ENCODE data around the gene HIVEP3. TPM values are rescaled to one million over a fixed set of nuclear protein-coding genes. Genes with fewer than 3 reads are reported as not detected.

Gene HIVEP3
- total RNA-seq, 1 donor from 2014 or later = 10.1 TPM

DNA sequence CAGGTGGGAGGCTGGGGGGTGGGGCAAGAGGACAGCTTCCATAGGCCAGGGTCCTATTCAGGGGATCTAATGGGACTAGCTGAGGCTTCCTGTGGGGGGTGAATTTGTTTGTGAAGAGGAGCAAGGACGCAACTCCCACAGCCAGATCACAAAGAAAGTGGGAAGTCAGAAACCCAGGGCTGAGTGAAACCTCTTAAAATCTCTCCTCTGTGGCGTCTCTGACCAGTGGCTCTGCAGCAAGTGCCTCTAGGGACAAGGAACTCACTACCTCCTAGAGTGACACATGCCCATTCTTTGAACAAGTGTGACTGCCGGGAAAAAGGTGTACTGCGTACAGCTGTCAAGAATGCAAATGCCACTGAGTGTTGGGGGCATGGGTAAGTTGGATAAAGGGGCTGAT, 187.9 kb downstream of the HIVEP3 start:
- DNase-seq (ENCODE audit: low spot score) = no peak

DNA sequence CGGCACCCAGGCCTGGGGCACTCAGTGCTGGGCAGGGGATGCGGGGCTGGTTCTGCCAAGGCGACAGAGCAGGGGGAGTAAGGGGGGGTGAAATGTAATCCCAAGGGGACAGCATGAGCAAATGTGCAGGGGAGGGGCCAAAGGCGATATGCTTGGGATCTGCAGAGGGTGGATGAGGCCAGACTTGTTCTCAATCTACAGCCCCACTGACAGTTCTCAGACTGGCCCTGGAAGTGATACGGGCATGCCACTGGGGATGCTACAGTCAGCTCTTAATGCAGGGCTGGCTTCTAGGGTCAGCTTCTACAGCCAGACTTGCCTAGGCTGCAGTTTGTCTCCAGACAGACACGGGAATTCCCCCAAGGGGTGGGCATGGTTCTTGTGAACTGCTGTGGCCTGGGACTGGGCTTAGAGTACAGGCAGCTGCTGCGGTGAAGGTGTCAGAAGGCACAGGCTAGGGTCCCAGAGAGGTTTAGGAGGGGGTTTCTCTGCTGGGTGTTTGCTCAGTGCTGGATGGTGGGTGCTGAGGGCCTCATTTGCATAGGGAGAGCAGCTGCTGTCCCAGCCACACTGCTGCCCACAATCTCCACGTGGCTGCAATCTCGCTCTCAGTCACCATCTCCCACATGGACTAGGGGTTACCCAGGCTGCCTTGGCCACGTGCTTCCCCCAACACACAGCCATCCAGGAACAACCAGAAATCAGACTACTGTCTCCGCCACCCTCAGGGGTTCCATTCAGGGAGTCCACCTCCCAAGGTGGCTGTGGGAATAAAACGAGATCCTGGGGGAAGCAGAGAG, 190.1 kb downstream of the HIVEP3 start:
- no peak for DNase-seq (ENCODE audit: low spot score)

DNA sequence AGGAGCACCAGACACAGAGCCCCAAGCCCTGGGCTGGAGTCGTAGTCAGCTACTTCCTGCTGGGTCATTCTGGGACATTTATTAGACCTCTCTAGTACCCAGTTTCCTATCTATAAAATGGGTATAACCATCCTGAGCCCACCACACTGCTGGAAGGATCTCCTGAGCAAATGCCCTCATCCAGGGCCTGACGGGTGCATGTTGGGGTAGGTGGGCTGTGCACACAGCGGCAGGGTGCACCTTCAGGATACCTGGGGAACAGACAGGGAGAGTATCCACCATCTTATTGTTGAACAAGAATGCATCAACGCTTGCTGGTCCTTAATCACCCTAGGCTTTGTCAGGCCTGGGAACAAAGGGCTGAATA, 191.0 kb downstream of the HIVEP3 start:
- DNase-seq (ENCODE audit: low spot score) = no peak

DNA sequence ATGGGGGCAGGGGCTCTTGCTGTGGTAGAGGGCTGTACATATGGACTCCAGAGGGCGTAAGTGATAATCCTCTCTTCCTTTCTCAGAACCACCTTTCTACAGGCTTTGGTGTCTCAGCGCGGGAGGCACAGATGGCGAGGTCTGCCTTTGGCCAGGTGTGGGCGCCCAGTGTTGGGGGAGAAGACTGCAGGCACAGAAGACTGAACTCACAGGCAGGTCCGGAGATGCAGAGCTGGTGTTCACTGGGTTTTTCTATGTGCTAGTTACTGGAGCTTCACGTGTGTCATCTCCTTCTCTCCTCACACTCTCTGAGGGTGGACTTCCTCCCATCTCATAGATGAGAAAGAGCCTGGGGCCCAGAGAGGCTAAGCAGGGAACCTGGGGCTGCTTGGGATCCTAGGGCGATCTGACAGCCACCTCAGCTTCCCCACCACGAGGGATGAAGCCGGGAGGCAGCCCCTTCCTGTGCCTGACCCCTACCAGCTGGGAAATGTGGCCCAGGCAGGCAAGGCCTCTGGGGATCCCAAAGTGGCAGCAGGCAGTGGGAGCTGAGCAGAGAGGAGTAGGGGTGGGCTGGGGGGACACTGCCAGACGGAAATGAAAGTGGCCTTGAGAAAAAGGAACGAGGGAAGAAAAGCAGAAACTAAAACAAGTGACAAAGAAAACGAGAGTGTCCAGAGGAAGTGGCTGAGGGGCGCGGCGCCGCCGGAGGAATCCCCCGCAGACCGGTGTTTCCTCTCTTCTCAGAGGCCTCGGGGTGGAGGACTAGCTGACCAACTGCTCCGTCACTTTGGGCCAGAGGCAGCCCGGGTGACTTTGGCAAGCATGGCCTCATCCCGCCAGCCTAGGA, 191.6 kb downstream of the HIVEP3 start:
- no peak for DNase-seq (ENCODE audit: low spot score)

DNA sequence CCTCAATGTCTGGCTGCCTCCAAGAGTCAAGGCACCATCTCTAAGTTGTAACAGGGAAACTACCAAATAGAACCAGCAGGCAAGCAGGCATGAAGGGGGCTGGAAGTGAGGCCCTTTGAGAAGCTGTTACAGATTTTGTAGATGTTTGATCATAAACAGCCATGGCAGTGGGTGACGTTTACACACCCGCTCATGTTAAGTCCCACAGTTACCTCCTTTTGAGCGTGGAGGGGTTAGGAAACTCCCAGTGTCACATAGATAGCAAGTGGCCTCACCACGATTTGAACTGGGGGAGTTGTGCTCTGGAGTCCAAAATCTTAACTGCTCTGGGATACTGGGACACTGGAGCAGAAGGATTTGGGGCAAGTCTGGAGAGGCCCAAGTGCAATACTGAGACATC, 192.4 kb downstream of the HIVEP3 start:
- DNase-seq (ENCODE audit: low spot score) = no peak

DNA sequence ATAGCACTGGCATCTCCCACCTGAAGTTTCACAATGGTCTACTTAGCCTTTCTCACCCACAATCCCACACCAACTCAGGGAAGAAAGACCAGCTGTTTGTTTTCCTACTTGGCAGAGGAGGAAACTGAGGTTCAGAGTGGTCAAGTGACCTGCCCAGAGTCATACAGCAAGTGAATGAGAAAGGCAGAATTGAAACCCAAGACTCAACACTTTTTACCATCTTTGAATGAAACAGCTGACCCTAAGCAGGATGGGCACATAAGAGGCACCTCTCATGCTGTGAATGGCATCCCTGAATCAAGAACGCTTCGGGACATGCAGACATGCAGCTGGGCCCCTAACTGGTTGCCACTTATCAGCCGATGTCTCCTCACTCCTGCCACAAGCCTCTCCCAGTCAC, 193.8 kb downstream of the HIVEP3 start:
- no peak for DNase-seq (ENCODE audit: low spot score)

DNA sequence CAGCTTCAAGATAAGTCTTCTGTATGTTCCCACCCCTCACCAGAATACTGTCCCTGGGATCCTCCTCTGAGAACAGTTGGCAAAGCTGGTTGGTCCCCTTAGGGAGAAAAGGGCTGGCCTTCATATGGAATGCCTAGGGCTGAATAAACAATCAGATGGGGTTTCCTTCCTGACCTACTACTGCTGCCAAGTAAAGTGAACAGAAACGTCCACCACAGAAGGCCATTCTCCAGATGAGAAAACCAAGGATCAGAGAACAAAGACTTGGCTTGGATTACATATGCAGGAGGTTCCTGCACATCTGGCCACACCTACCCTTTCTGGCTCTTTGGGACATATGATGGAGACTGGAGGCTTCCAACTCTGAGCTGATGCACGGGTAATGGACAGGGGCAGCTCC, 194.5 kb downstream of the HIVEP3 start:
- no peak for DNase-seq (ENCODE audit: low spot score)

DNA sequence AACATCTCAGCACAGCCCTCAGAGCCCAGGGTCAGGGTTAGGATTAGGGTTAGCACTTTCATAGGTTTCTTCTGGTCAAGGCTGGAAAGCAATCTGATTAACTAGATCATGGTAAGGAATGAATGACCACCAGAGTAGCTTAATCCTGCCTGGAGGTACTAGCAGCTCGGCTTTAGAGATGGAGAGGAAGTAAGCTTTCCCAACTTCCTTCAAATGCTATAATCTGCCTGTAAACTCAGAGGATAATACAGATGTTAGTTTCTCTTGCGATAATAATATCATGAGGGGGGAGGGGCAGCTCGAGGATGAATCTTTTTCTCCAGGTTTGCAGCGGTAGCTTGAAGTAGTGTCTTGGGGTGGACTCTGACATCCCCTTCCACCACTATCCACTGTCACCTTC, 194.9 kb downstream of the HIVEP3 start:
- DNase-seq (ENCODE audit: low spot score) = no peak

DNA sequence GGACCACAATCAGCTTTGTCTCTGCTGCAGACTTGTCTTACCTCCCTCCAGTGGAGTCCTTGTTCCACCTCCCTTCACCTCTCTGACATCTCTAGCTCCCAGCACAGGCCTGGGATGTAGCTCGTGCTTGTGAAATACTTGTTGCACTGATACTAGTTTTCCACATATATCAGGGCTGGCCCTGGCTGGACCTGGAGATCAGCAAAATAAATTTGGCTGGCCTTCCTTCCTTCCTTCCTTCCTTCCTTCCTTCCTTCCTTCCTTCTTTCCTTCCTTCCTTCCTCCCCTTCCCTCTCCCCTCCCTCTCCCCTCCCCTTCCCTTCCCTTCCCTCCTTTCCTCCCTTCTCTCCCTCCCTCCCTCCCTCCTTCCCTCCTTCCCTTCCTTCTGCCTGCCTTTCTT, 196.5 kb downstream of the HIVEP3 start:
- DNase-seq (ENCODE audit: low spot score) = no peak

DNA sequence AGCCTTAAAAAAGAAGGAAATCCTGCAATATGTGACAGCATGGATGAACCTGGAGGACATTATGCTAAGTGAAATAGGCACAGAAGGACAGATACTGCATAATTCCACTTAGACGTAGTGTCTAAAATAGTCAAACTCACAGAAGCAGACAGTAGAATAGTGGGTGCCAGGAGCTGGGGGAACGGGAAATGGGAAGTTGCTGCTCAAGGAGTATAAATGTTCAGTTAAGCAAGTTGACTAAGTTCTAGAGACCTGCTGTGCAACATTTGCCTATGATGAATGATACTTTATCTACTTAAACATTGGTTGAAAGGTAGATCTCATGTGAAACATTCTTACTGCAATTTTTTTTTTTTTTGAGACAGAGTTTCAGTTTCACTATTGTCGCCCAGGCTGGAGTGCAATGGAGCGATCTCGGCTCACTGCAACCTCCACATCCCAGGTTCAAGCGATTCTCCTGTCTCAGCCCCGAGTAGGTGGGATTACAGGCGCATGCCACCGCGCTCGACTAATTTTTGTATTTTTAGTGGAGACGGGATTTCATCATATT, 197.8 kb downstream of the HIVEP3 start:
- DNase-seq (ENCODE audit: low spot score) = no peak

DNA sequence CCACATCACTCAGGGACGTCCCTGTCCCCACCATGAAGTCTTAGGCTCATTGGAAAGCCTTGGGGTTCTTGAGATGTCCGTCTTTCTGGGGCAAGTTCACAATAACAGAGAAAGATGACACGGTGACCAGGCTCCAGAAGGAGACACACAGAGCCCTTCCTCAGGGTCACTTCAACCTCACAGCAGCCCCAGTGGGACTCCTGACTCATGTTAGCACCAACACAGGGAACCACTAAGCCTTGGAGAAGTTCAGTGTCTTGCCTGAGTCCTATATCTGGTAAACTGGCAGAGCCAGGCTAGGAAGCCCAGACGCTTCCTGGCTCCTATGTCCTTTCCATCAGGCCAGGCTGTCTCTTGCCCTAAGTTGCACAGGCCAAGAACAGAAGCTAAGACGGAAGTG, 199.1 kb downstream of the HIVEP3 start:
- DNase-seq (ENCODE audit: low spot score) = no peak

DNA sequence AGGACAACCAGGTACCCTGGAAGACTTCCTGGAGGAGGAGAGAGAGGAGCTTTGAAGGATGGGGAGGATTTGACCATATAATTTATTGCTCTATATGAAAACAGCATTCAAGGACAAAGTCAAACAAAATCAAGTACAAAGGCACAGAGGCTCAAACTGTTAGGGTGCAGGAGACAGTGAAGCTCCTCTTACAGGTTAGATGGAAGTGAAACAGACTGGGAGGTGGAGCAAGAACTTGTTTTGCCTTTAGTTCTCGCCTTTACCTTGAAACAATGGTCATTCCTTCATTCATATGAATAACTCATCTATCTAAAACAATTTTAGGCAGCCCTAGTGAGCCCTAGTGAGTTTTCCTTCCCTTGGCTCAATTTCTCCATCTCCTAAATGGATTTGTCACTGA, 199.6 kb downstream of the HIVEP3 start:
- DNase-seq (ENCODE audit: low spot score) = no peak

DNA sequence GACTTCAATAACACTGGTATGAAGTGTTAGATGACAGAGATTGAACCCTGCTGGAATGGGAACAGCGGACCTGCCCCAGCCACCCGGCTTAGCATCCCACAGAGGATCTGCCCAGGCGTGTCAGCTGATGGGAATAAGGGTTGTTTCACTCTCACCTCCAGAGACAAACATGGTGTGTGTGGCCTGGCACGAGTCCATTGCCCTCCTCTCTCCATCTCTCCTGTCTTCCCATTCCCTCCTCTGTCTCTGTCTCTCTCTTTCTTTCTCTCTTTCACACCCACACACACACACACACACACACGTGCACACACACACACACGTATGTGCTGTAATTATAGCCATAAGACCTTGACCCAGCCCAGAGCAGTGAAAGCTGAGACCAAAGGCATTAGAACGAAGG, 200.2 kb downstream of the HIVEP3 start:
- no peak for DNase-seq (ENCODE audit: low spot score)

DNA sequence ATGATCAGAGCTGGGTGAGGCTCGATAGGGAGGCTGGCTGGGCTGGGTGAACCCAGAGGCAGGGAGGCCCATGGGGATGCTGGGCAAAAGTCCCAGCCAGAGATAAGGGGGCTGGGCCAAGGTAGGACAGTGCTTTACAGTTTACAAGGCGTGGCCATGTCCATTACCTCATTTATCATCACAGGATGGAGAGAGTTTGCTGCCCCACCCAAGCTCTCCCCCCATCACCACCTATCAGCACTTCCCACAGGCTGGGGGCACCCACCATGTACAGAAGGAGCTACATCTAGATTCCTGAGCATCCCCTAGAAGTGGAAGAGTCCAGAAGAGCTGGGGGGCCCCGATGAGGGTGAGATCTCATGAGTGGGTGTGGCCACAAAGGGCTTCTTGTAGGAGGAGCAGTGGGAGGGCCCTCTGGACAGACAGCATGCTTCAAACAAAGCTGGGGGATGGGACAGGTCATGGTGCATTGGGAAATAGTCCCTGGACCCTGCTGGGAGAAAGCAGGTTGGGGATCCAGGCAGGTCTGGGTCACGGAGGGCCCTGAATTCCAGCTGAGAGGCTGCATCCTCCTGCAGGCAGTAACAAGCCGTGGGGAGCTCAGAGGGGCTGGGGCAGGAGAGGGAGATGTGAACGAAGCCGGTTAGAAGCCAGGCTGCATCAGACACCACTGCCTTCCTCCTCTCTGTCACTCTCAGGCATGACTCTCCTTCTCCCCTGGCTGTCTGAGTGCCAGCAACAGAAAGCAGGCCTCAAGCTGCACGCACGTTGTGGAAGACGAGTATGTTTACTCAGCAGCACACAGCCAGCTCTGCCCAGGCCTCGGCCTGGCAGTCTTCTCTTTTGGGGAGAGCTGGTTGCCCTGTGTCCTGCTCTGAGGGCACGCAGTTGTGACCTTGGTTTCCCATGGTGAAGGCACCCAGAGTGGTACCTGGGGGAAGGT, 202.3 kb downstream of the HIVEP3 start:
- no peak for DNase-seq (ENCODE audit: low spot score)

DNA sequence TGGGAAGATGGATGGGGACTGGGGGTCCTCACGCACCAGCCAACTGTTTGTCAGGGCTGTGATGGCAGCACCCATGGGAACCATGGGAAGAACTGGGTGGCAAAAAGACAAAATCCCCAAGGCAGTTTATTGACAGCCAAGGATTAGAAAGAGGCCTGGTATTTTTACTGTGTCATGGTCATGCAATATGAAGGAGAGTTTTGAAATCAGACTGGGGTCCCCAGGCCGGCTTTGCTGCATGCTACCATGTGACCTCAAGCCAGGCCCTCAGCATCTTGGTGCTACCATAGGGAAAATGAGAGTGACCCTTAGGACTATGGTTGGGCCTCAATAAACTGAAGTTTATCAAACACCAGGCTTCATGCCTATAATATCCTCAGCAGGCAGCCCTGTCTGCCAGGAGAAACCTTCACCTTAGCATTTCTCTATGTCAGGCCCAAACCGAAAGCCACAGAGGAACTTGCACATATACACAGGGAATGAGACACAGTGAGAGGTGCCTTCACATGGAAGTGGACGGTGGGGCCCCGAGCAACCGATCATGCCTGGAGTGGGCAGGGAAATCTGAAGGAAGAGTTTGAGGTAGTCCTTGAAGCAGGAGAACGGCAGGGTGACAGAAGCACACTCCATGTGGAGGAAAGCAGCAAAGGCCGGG, 203.2 kb downstream of the HIVEP3 start:
- DNase-seq (ENCODE audit: low spot score) = no peak

DNA sequence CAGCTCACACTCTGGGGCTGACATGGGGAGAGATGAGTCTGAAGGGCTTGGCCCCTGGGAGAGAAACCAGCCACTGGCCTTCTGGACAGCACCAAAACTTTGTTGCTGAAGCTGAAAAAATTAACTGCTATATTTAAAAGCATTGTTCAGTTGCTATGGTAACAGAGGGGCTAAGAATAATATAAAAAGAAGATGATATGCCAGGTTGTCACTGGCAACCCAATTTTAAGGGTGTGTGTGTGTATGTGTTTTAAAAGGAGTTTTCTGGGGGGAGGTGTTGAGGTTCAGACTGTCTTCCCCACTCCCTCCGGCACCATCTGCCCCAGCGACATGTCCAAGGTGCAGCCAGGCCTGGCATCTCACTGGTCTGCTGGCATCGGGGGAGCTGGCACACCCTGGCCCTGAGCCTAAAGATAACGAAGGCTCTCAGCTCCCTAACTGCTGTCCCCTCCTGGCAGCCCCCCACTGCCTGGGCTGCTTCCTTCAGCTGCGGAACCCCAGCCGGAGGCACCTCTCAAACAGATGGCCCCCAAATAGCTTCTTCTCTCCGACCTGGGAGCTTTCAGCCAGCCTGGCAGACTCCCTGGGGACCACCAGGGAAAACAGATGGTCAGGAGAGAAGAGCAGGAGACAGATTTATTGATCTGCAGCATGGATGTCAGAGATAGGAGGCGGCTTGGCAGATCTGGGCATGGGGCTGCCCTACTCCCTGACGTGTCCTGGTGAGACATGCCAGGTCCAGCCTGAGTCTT, 203.9 kb downstream of the HIVEP3 start:
- DNase-seq (ENCODE audit: low spot score) = no peak

DNA sequence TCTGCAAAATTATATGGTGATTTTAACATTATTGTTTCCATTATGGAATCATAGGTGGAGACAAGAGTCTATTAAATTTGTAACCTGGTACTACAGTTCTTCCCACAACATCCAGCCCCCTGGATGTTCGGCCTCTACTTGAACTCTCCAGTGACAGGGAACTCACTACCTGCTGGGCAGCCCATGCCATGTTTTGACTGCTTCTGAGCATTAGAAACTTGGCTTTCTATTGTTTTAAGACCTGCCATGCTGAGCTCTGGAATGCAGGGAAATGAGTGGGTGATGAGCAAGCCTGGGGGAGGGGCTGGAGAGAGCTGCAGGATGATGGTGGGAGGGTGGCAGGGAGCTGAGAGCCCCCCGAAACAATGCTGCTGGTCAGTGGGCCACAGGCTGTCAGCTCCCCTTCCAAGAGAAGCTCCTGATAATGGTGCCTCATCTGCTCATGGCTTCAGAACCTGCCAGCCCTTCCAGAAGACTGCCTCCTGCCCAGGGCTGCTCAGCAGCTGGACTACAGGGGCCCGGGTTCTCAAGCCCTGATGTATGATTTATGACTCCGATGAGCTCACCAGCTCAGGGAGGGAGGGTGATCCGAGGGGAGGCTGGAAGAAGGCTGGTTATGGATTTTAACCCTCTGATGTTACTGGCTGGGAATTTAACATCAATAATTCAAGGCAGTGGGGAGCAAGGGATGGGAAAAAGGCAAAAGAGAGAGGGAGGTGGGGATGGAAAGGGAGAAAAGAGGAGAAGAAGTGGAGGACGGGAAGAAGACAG, 205.0 kb downstream of the HIVEP3 start:
- no peak for DNase-seq (ENCODE audit: low spot score)

DNA sequence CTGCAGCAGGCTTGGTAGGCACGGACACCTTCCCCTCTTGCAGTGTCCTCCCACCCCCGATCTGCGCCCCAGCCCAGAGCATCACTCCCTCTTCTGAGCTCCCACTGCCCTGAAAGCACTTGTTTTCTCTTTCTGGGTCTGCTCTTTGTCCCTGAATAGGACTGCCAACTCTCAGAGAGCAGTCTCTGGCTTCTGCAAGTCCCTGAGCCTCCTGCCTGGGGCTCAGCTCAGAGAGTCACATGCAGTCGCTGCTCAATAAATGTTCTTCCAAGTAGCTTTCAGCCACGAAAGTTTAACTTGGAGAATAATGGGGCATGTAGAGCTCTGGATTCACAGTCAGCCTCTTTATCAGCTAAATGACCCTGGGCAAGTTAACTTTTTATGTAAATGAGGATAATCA, 205.6 kb downstream of the HIVEP3 start:
- DNase-seq (ENCODE audit: low spot score) = no peak

DNA sequence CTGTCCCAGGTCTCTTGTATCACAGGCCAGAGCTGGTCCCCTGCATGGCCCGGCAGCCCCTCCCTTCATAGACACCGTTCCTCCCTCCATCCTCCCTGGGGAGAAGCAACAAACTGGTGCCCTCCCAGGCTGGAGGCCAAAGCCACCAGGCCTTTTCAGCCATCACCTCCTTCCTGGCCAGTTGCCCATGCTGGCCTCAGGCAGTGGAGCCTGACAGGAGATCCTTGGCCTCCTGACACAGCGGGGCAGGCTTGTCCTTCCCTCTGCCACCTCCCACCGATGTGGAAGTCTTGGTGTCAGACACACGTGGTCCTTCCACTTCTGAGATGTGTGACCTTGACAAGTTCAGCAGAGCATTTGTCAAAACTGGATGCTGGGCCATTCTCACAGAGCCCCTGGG, 206.0 kb downstream of the HIVEP3 start:
- no peak for DNase-seq (ENCODE audit: low spot score)

DNA sequence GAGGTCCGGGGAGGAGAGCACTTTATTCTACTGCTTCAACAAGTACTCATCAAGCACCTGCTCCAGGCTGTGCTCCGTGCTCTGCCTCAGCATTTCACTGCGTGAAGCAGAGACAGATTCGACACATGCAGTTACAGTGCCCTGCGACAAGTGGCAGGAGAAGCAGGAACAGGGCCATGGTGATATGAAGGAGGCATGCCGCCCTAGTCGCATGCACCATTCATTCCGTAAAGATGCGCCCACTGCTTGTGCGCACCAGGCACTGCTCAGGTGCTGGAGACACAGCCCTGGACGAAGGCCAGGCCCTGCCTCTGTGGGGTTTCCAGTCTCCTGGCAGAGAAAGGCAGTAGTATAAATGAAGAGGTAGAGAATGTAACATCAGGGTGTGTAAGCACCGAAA, 206.6 kb downstream of the HIVEP3 start:
- no peak for DNase-seq (ENCODE audit: low spot score)
